GM19438 (cell line): ENCODE measurements around the gene APRT.

Experiments used
- ATAC-seq: cut with Tn5 transposase; IDR thresholded peaks from one replicate; pipeline ENCODE4 v1.9.1; 2021; ENCODE audit warnings: low read depth; ENCODE audit not compliant: unreplicated experiment

Gene APRT

DNA sequence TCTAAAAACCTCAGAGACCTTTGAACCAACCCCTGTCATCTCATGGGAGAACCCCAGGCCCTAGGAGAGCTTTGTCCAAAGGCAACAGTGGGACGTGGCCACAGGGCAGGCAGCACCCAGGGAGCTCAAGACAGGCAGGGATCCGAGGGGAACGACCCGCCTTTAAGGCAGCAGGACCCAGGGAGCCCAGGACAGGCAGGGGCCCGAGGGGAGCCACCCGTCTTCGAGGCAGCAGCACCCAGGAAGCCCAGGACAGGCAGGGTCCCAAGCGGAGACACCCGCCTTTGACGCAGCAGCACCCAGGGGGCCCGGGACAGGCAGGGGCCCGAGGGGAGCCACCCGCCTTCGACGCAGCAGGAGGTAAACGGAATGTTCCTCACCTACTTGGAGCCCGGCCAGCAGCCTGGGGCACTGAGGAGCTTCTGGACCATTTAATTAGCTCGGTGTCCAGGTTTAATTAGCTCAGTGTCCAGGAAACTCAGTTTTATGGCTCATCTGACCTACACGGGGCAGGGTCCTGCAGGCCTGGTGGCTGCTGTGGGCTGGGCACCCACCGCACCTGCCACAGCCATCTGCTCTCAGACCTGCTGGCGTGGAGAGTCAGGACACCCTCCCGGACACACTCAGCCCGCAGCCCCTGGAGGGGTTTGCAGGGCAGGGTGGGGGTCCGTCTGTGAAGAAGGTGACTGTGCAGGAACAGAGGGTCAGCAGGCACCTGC, 51.1 kb downstream of the APRT start:
- ATAC-seq = no peak

DNA sequence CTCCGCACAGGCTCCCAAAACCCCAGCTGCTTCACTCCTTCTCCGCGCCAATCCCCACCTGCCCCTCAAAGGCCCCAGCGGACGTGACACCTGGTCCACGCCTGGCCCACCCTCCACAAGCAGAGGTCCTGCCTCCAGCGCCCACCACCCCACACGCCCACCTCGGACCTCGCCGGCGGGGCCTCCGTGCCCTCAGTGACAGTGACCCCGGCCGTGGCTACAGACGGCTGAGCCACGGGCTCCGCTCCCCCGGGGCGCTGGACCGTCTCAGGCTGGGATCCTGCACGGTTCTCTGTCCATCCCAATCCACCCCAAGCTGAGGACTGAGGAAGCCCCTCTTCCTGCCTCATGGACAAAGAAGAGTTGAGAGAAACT, 51.8 kb downstream of the APRT start:
- no peak for ATAC-seq
